ENCODE data around the gene TMEM59L. TPM values are rescaled to one million over a fixed set of nuclear protein-coding genes. Genes with fewer than 3 reads are reported as not detected.
"Not testable (repeated sequence)": the region's sequence is repeated elsewhere in the genome, so short reads cannot be mapped to it uniquely, and the experiment has no call there.

The TMEM59L gene
- total and polyA plus RNA-seq, 10 donors = 0.15 to 0.74 (median 0.49) TPM; not detected in 5

DNA sequence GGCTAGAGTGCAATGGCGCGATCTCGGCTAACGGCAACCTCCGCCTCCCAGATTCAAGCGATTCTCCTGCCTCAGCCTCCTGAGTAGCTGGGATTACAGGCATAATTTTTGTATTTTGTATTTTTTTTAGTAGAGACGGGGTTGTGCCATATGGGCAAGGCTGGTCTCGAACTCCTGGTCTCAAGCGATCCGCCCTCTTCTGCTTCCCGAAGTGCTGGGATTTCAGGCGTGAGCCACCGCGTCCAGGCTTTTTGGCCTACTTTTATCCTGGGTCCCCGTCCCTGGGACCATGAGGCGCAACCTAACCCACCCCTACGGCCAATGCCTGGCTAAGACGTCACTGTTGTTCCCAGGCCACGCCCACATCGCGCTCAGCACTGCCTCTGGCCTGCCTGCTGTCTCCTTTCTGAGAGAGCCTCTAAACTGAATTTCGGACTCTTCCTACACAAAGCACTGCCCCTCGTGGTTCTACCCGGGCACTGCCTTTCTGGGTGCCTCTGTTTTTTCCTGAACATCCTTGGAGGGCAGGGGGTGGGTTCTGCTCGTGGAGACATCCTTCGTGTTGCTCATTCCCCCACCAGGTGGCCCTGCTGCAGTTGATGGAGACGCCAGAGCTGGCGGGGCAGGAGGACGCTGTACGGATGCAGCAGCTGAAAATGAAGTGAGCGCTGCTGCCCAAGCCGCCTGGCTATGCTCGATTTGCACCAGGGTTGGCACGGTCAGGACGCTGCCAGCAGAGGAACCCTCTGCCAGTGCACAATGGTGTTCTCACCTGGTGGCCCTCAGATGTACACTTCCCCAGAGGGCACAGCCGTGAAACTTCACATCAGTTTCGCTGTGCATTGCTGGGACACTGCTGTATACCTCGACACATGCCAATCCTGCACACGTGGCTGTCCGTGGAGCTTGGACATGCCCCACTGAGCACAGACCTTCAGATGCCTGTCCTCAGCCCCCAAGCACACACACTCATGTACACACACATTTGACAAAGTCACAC is 22.1 kb upstream of the TMEM59L start:
- Histone ChIP-seq H3K27me3 (replicated peaks in 1 of 7) (peaks cover 0 to 17% (median 0%) of the 10 kb centered on the region in 7 donors), H3K4me3 (peak overlapping the region in 4 of 8 donors; percentile 77 to 94 (median 89)), H3K4me1 (peaks cover 28 to 71% (median 54%) of the 10 kb centered on the region in 6 donors), H3K9me3 (no peaks in the 10 kb centered on the region), H3K36me3 (peaks cover 0 to 23% (median 13%) of the 10 kb centered on the region in 6 donors), H3K27ac (peak overlapping the region in 6 of 8 donors; percentile 89 to 96 (median 92))
- DNase-seq = no peak
- intact Hi-C loops (cut with DNase I; ENCODE audit: low total_unique reads) = loop anchor here (5.0 kb wide), 1 partner anchor 257 kb away; no protein-coding TSS in a partner anchor
- WGBS, 5 donors = 74 to 85% (median 78%) methylated on average over 38 to 40 of the region's 40 CpGs
- TF ChIP-seq, protein P1, sequence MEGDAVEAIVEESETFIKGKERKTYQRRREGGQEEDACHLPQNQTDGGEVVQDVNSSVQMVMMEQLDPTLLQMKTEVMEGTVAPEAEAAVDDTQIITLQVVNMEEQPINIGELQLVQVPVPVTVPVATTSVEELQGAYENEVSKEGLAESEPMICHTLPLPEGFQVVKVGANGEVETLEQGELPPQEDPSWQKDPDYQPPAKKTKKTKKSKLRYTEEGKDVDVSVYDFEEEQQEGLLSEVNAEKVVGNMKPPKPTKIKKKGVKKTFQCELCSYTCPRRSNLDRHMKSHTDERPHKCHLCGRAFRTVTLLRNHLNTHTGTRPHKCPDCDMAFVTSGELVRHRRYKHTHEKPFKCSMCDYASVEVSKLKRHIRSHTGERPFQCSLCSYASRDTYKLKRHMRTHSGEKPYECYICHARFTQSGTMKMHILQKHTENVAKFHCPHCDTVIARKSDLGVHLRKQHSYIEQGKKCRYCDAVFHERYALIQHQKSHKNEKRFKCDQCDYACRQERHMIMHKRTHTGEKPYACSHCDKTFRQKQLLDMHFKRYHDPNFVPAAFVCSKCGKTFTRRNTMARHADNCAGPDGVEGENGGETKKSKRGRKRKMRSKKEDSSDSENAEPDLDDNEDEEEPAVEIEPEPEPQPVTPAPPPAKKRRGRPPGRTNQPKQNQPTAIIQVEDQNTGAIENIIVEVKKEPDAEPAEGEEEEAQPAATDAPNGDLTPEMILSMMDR (IDR thresholded peaks at IDR 0.05 in 8 of 11, conservative IDR thresholded peaks at IDR 0.05 in 3 of 11) = peak in 3 of 11 experiments; percentile 19 to 41 (median 24)
- no peak for TF ChIP-seq POLR2AphosphoS5 (IDR thresholded peaks at IDR 0.05)

DNA sequence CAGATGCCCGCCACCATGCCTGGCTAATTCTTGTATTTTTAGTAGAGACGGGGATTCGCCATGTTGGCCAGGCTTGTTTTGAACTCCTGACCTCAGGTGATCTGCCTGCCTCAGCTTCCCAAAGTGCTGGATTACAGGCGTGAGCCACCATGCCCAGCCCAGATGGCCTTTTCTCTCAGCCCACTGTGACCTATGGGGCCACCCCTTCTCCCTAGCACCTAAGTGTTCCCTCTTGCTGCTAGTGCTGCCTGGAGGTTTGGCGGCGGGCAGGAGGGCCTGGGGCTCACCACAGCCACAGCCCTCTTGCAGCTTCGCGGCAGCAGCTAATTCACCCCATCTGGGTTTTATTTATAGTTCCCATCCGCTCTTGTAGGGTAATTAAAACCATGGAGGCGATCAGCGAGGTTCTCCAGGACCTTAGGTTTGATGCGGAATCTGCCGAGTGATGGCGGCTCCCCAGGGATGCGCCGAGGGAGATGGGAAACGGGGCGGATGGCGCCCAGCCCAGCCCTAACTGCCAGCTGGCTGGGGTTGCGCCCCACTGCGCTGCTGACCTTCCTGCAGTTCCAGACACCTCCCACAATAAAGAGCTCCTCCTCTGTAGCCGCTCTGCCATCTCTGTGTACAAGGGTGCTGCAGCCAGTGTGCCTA is 20.8 kb upstream of the TMEM59L start:
- TF ChIP-seq POLR2AphosphoS5 (IDR thresholded peaks at IDR 0.05) (peak in 1 of 3 donors; percentile 31), POLR2A (IDR thresholded peaks at IDR 0.05) (no peak)
- TF ChIP-seq, protein P1 (IDR thresholded peaks at IDR 0.05 in 8 of 11, conservative IDR thresholded peaks at IDR 0.05 in 3 of 11) = no peak
- DNase-seq = no peak
- H3K4me3 ChIP-seq = no peak overlapping the region
- intact Hi-C loops (cut with DNase I; ENCODE audit: low total_unique reads) = loop anchor here (5.0 kb wide), 1 partner anchor 255 kb away; no protein-coding TSS in a partner anchor
- H3K9me3 ChIP-seq = no peaks in the 10 kb centered on the region
- no peak overlapping the region for H3K27ac ChIP-seq
- 94 to 97% (median 96%) methylated on average over 17 to 22 of the region's 22 CpGs for WGBS, 5 donors
- H3K4me1 ChIP-seq = peaks cover 29 to 67% (median 52%) of the 10 kb centered on the region in 6 donors
- H3K36me3 ChIP-seq = peaks cover 0 to 23% (median 13%) of the 10 kb centered on the region in 6 donors
- H3K27me3 ChIP-seq (replicated peaks in 1 of 7) = peaks cover 0 to 30% (median 0%) of the 10 kb centered on the region in 7 donors

DNA sequence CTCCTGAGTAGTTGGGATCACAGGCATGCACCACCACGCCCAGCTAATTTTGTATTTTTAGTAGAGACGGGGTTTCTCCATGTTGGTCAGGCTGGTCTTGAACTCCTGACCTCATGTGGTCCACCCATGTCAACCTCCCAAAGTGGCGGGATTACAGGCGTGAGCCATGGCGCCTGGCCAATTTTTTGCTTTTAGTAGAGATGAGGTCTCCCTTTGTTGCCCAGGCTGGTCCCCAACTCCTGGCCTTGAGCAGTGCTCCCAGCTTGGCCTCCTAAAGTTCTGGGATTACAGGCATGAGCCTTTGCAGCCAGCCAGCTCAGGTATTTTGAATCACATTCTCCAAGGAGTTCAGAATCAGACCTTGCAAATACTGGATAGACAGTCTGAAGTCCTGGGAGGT is 19.9 kb upstream of the TMEM59L start:
- peaks cover 0 to 36% (median 0%) of the 10 kb centered on the region in 7 donors for H3K27me3 ChIP-seq (replicated peaks in 1 of 7)
- not testable (repeated sequence) for H3K27ac ChIP-seq, H3K9me3 ChIP-seq, DNase-seq, H3K4me3 ChIP-seq
- intact Hi-C loops (cut with DNase I; ENCODE audit: low total_unique reads) = loop anchor here (5.0 kb wide), 1 partner anchor 255 kb away; no protein-coding TSS in a partner anchor
- WGBS, 5 donors = 65 to 87% (median 84%) methylated on average over 5 of the region's 5 CpGs
- H3K4me1 ChIP-seq = peaks cover 29 to 69% (median 52%) of the 10 kb centered on the region in 6 donors
- peaks cover 0 to 23% (median 13%) of the 10 kb centered on the region in 6 donors for H3K36me3 ChIP-seq

DNA sequence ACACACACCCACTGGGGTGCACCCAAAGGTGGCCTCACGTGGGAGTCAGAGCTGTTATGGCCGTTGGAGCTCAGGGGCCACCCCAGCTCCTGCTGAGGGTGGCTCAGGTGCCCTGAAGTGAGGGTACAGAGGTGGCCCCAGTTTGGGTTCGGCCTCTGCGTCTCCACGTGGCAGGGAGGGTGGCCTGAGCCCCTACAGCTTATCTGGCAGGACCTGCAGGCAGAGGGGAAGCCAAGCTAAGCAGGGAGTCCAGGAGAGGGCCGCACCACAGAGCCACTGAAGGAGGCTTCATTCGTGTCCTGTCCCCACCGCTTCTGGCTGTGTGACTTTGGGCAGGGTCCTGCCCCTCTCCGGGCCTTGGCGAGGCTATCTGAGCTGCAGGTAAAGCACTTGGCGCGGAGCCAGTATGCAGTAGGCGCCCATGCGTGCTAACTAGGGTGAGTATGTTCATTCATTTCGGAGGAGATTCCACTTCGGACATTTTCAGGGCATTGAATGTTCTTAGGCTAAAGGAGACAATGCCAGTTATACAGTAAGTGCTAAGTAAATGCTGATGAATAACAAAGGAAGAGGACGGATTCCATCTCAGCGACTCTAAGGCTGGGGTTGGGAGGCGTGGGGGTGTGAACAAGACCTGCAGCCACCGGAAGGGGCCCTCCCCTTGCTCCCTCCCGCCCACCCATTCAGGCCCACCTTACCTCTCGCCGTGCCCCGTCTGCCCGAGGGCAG is 19.1 kb upstream of the TMEM59L start:
- intact Hi-C loops (cut with DNase I; ENCODE audit: low total_unique reads) = loop anchor here (5.0 kb wide), 1 partner anchor 254 kb away; no protein-coding TSS in a partner anchor
- TF ChIP-seq POLR2AphosphoS5 (IDR thresholded peaks at IDR 0.05) (peak in 1 of 3 donors; percentile 18), POLR2A (IDR thresholded peaks at IDR 0.05) (no peak)
- TF ChIP-seq, protein P1 (IDR thresholded peaks at IDR 0.05 in 8 of 11, conservative IDR thresholded peaks at IDR 0.05 in 3 of 11) = no peak
- Histone ChIP-seq H3K4me3 (peak overlapping the region in 5 of 8 donors; percentile 32 to 67 (median 36)), H3K9me3 (no peaks in the 10 kb centered on the region), H3K4me1 (peaks cover 21 to 63% (median 44%) of the 10 kb centered on the region in 6 donors), H3K36me3 (peaks cover 0 to 23% (median 13%) of the 10 kb centered on the region in 6 donors), H3K27me3 (replicated peaks in 1 of 7) (peaks cover 0 to 44% (median 8%) of the 10 kb centered on the region in 7 donors), H3K27ac (peak overlapping the region in 6 of 8 donors; percentile 26 to 73 (median 46))
- DNase-seq = no peak
- WGBS, 5 donors = 35 to 52% (median 44%) methylated on average over 19 to 25 of the region's 25 CpGs

All from spleen (tissue), 11 donors.